Stimulated activated CD4-positive, alpha-beta T cell treated with anti-CD3 and anti-CD28 coated beads, Interleukin-12 subunit alpha, Interleukin-12 subunit beta, amount 100 ng/mL, for 4 hours (primary cell): ENCODE data around the gene SEZ6.
"Not testable (repeated sequence)": the region's sequence is repeated elsewhere in the genome, so short reads cannot be mapped to it uniquely, and the experiment has no call there.

Source experiments
- DNase-seq: peaks from one replicate; pipeline ENCODE4 v3.0.0-alpha.2; 2020

SEZ6 gene

GRCh38 chr17:28951428-28951990, 54.3 kb downstream of the SEZ6 start, which contains the start of gene PHF12:
Gene PHF12, minus strand, starts transcription at chr17:28951518. Its CDS starts 558 bp downstream, at chr17:28950960.
- peak; percentile 98 for DNase-seq

- DNase-seq: no peak
These were observed 54.9 kb downstream of the SEZ6 start for GRCh38 chr17:28950752-28951427.

GRCh38 chr17:28950017-28950751, 55.6 kb downstream of the SEZ6 start:
- peak; percentile 49 for DNase-seq

- peak; percentile 58 for DNase-seq
These were observed 56.4 kb downstream of the SEZ6 start for GRCh38 chr17:28949185-28950016.

GRCh38 chr17:28948873-28949184, 57.0 kb downstream of the SEZ6 start:
- DNase-seq: no peak

GRCh38 chr17:28948342-28948741, 57.5 kb downstream of the SEZ6 start:
- no peak for DNase-seq

GRCh38 chr17:28947639-28948038, 58.2 kb downstream of the SEZ6 start:
- no peak for DNase-seq

- no peak for DNase-seq
These were observed 59.6 kb downstream of the SEZ6 start for GRCh38 chr17:28946239-28946638.

- DNase-seq: no peak
These were observed 60.7 kb downstream of the SEZ6 start for GRCh38 chr17:28944862-28945741.

GRCh38 chr17:28944343-28944742, 61.5 kb downstream of the SEZ6 start:
- no peak for DNase-seq

- no peak for DNase-seq
These were observed 62.9 kb downstream of the SEZ6 start for GRCh38 chr17:28942925-28943324.

GRCh38 chr17:28941251-28941650, 64.6 kb downstream of the SEZ6 start:
- DNase-seq: no peak

GRCh38 chr17:28940675-28941074, 65.2 kb downstream of the SEZ6 start:
- DNase-seq: no peak

GRCh38 chr17:28940142-28940541, 65.7 kb downstream of the SEZ6 start:
- no peak for DNase-seq

GRCh38 chr17:28938552-28938951, 67.3 kb downstream of the SEZ6 start:
- DNase-seq: no peak

- no peak for DNase-seq
These were observed 68.6 kb downstream of the SEZ6 start for GRCh38 chr17:28937044-28937729.

GRCh38 chr17:28935744-28936460, 69.9 kb downstream of the SEZ6 start:
- no peak for DNase-seq

- DNase-seq: not testable (repeated sequence)
These were observed 71.3 kb downstream of the SEZ6 start for GRCh38 chr17:28934508-28934907.

GRCh38 chr17:28929787-28930186, 76.0 kb downstream of the SEZ6 start:
- no peak for DNase-seq

- DNase-seq: no peak
These were observed 77.8 kb downstream of the SEZ6 start for GRCh38 chr17:28928061-28928460.

GRCh38 chr17:28926786-28927185, 79.0 kb downstream of the SEZ6 start:
- DNase-seq: no peak
